ENCODE results near the gene PIGL.

DNA sequence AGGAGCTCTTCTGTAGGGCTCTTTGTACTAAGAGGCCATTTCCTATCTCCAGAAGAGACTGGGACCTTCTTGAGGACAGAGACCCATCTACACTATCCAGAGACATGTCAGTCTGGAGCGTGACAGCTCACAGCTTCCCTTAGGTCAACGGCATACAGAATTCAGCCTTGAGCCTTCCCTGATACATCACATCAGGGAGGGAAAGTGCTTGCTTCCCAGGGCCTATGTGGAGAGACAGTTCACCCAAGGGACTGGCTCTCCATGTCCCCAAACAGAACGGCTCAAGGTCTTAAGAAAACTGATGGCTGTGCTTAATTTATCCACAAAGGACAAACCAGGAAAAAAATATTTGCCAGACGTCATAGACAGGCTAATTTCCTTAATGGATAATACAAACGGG, 128.6 kb downstream of the PIGL start:
- TF ChIP-seq CTCF (IDR thresholded peaks at IDR 0.05) = no peak
- TF ChIP-seq EZH2 (IDR thresholded peaks at IDR 0.05; ENCODE audit: borderline replicate concordance, insufficient read depth, low read depth, low read length, poor library complexity, severe bottlenecking) = no peak

All from B cell (primary cell).